Measurements from ENCODE around the gene CACNG7.

DNA sequence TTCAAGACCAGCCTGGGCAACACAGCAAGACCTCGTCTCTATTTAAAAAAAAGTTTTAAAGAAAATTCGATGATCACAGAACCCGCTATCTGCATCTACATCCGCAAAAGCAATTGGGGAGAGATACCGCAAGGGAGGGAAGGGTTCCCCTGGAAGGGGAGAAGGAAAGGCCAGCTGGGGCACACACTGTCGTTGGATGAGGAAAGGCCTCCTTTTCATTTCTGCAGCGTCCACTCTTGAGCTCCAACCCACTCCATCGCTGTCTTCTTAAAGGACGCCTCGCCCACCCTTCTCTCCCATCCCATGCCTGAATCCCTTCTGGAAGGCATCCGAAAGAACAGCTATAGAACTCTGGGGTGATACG is 30.3 kb upstream of the CACNG7 start:
- TF ChIP-seq RARB (CRISPR knock-in tag; IDR thresholded peaks at IDR 0.05), result no peak
- TF ChIP-seq ZNF8 (CRISPR knock-in tag; IDR thresholded peaks at IDR 0.05), result no peak
- TF ChIP-seq, protein P1, sequence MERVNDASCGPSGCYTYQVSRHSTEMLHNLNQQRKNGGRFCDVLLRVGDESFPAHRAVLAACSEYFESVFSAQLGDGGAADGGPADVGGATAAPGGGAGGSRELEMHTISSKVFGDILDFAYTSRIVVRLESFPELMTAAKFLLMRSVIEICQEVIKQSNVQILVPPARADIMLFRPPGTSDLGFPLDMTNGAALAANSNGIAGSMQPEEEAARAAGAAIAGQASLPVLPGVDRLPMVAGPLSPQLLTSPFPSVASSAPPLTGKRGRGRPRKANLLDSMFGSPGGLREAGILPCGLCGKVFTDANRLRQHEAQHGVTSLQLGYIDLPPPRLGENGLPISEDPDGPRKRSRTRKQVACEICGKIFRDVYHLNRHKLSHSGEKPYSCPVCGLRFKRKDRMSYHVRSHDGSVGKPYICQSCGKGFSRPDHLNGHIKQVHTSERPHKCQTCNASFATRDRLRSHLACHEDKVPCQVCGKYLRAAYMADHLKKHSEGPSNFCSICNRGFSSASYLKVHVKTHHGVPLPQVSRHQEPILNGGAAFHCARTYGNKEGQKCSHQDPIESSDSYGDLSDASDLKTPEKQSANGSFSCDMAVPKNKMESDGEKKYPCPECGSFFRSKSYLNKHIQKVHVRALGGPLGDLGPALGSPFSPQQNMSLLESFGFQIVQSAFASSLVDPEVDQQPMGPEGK (CRISPR knock-in tag; IDR thresholded peaks at IDR 0.05; ENCODE audit: borderline replicate concordance), result no peak
- no peak for TF ChIP-seq ZFP30 (CRISPR knock-in tag; IDR thresholded peaks at IDR 0.05)
- no peak for TF ChIP-seq CREB5 (CRISPR knock-in tag; IDR thresholded peaks at IDR 0.05; ENCODE audit: low read depth)
- no peak for TF ChIP-seq OSR1 (CRISPR knock-in tag; IDR thresholded peaks at IDR 0.05)
- TF ChIP-seq CSDC2 (CRISPR knock-in tag; IDR thresholded peaks at IDR 0.05), result no peak
- no peak for TF ChIP-seq POU6F1 (CRISPR knock-in tag; IDR thresholded peaks at IDR 0.05; ENCODE audit: borderline replicate concordance, low read depth)
- TF ChIP-seq ZFP3 (CRISPR knock-in tag; IDR thresholded peaks at IDR 0.05), result no peak
- TF ChIP-seq TCF4 (CRISPR knock-in tag; IDR thresholded peaks at IDR 0.05; ENCODE audit: borderline replicate concordance), result no peak
- TF ChIP-seq ZNF565 (CRISPR knock-in tag; conservative IDR thresholded peaks at IDR 0.05; ENCODE audit: low read depth), result no peak
- TF ChIP-seq PPARA (CRISPR knock-in tag; IDR thresholded peaks at IDR 0.05; ENCODE audit: borderline replicate concordance), result no peak
